Activated CD4-positive, alpha-beta T cell treated with anti-CD3 and anti-CD28 coated beads, Interleukin-2, Interleukin-6, amounts not matched to agents 100 ng/mL and 50 ng/mL, durations not matched to agents 16 hours and 8 hours (primary cell): Measurements from ENCODE around the gene AURKAIP1.
"Not testable (repeated sequence)": the region's sequence is repeated elsewhere in the genome, so short reads cannot be mapped to it uniquely, and the experiment has no call there.

Experiments used
- DNase-seq: peaks from one replicate; pipeline ENCODE4 v3.0.0-alpha.2; 2020

AURKAIP1 gene

DNA sequence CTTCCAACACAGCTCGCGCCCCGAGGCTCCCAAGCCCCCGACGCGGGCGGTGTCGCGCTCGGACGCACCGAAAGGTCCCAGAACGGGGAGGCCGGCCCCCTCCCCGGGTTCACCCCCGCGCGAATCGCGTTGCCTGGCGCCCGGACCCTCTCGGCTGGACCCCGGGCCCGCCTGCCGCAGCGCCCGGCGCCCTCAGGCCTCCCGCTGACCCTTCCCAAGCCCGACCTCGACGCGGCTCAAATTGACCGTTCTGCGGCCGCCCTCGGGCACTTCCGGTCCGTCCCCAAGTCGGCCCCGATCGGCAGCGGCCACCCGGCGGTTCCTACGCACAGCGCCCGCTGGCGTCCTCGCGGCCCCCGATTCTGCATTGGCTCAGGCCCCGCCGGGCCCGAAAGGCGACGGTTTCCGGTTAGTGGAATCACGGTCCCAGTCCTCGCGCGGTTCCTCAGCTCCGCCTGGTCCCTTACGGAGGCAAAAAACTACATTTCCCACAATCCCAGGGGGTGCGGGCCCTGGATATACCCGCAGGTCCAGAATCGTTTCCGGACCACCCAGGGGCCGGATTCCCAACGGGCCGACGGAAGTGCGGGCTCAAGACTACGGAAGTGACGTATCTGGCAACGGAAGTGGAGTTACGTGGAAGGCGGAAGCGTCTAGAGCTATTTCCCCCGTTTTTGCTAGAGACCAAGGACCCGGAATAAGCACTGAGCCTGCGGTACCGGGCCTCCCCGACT lies at the start of gene AURKAIP1:
TSS of gene AURKAIP1 (minus strand) at position 279 of the 734 bp plus-strand sequence. CDS start 451 bp downstream, outside the sequence.
- peak; percentile 99 for DNase-seq

DNA sequence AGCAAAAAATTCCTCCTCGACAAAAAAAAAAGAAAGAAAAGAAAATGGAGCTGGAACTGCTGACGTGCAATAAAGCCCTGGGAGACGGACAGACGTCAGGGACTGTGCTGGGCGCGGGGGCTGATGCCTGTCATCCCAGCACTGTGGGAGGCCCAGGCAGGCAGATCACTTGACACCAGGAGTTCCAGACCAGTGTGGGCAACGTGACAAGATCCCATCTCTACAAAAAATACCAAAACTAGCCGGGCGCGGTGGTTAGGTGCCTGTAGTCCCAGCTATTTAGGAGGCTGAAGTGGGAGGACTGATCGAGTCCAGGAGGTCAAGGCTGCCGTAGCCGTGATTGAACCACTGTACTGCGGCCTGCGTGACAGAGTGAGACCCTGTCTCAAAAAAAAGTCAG lies 49.7 kb upstream of the AURKAIP1 start:
- no peak for DNase-seq

DNA sequence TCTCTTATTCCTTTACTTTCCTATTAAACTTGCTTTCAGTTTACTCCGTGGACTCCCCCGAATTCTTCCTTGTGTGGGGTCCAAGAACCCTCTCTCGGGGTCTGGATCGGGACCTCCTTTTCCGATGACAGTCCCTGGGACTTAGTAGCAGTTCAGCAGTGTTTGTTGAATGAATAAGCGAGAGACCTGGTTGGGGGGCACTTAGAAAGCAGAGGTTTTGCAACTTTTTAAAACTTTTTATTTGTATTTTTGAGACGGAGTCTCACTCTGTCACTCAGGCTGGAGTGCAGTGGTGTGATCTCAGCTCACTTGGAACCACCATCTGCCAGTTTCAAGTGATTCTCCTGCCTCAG lies 48.2 kb upstream of the AURKAIP1 start:
- DNase-seq = no peak

- no peak for DNase-seq
Observed at GRCh38 chr1:1422465-1423244, 47.6 kb upstream of the AURKAIP1 start.

GRCh38 chr1:1421907-1422464 lies 47.0 kb upstream of the AURKAIP1 start:
- DNase-seq = no peak

DNA sequence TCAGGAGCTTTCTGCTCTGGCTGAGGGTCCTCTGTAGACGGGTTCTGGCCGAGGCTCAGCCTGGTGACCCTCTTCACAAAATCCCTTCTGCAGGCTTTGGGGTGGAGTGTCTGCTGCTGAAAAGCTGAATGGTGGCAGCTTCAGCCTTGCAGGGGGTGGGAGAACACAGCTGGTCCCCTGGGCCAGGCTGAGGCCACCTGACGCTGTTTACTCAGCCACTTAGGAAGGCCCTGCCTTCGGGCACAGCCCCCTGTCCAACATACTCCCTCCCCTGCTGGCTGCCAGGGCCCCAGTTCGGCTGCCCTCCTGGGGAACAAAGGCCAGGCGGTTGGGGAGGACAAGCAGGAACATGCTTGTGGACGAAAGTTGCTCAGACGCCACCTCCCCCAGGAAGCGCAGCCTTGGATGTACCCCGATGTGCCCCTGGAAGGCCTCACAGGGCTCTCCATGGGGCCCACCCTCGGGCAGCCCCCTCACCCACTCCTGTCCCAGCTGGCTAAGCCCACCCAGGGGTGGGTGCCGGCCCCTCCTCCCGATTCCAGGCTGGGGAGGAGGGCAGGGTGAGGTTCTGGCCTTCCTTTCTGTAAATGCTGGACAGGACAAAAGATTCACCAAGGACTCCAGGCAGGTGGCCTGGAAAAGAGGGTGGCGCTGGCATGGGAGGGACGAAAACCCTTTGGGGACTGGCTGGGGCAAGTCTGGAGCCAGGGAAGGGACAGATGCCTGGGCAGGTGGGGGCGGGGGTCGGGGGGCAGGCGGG lies 46.3 kb upstream of the AURKAIP1 start, which contains the start of gene ANKRD65:
TSS of gene ANKRD65 (minus strand) at position 130 of the 760 bp plus-strand sequence. CDS start 271 bp downstream, outside the sequence.
- DNase-seq = no peak

DNA sequence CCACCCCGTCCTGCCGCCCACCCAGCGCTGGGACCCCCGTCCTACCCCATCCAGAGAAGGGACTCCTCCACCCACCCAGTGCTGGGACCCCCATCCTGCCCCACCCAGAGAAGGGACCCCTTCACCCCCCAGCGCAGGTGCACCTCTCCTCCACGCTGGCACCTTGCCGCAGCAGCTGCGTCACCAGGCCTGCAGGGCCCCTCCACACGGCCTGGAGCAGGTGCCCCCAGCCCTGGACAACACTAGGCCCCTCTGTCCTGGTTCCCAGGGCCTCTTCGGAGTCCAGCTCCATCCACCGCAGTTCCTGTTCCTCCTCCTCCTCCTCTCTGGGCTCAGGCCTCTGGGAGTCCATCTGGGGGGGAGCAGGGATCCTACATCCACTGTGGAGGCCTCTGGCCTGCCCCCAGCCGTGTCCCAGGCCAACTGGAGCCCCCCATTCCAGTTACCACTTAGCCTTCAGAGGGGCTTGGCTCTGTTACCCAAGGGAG lies 45.7 kb upstream of the AURKAIP1 start:
- no peak for DNase-seq

DNA sequence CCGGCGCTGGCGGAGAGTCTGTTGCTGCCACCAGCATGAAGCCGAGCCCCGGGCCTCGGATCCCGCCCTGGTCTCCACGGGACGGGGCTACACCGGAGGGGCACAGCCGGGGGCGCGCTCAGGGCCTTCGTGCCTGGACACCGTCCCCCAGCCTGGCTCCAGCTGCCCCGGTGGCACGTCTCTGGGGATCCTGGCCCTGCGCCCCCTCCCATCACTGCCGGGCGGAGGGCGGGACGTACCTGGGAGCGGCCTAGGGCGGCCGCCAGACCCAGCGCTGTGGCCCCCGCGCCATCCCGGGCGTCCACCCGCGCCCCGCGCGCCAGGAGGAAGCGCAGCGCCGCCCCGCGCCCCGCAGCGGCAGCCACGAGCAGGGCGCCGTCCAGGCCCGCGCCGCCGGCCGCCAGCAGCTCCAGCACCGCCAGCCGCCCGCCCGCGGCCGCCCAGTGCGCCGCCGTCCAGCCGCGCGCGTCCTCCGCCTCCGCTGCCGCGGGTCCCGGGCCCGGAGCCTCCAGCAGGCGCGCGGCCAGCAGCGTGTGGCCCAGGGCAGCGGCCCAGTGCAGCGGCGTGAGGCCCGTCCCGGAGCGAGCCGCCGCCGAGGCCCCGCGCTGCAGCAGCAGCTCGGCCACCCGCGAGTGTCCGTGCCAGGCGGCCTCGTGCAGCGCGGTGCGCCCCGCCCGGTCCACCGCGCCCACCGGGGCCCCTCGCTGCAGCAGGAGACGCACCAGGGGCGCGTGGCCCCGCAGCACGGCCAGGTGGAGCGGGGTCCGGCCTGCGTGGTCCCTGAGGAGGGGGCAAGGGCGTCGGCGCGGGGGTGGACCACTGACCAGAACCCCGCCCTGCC lies 45.0 kb upstream of the AURKAIP1 start:
- DNase-seq = no peak

DNA sequence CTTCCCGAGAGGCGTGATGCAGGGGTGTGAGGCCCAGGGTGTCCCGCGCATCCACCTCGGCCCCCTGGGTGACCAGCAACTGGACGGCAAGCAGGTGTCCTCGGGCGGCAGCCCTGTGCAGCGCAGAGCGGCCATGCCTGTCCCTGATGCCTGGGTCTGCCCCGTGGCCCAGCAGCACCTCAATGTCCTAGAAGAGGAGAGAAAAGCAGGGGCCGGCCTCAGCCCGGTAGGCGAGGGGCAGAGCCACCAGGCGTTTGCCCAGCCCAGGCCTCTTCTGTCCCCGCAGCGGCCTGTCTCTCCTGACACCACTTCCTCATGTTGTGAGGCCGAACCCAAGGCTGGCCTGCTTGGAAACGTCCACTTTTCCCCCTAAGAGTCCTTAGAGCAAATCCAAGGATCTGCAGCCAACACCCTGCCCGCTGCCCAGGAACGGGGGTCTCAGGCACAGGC lies 44.4 kb upstream of the AURKAIP1 start:
- DNase-seq = no peak

GRCh38 chr1:1418464-1419362 lies 43.7 kb upstream of the AURKAIP1 start:
- DNase-seq = no peak

DNA sequence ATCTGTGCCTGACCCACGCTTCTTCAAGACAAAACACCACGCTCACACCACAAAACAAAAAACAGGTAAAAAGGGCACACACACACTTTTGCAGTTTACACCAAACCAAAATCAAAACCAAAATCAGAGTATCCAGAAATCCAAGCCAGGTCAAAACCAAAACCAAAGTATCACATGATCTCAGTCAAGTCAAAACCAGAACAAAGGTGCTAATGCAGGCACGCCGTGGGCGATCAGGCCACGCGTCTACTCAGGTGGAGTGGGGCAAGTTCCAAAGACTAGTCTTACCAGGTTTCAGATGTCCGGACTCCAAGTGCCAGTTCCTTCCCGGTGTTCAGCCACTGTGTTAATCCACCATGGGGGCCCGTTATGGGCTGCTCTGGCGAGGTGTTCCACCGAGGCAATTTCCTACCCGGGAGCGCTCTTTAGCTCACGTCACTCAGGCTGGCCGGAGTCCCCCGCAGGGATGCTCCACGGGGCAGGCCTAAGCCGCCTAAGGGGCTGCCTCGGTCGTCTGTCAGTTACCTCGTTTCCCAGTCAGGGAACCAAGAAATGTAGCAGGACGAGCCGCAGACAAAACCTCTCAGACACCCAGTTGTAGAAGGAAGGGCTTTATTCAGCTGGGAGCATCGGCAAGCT lies 42.9 kb upstream of the AURKAIP1 start:
- peak; percentile 60 for DNase-seq

- not testable (repeated sequence) for DNase-seq
Observed at GRCh38 chr1:1417396-1417795, 42.4 kb upstream of the AURKAIP1 start.

DNA sequence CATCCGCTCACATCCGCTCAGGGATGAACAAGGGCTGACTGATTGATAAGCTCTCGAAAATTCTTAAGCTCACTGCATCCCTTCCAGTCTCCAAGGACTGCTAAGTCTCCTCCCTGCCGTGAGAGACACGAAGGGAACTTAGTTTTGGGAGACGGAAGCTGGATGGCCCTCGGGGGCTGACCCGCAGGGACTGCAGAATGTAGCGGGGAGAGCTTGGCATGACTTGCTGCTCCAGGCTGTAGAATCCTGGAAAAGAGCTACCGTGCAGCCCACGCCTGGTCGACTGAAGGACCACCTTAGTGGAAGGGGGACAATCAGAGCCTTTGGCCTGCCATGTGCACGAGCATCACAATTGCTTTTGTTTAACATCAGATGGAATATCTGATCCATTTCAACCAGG lies 40.7 kb upstream of the AURKAIP1 start:
- no peak for DNase-seq

GRCh38 chr1:1412311-1412902 lies 37.4 kb upstream of the AURKAIP1 start:
- DNase-seq = not testable (repeated sequence)

DNA sequence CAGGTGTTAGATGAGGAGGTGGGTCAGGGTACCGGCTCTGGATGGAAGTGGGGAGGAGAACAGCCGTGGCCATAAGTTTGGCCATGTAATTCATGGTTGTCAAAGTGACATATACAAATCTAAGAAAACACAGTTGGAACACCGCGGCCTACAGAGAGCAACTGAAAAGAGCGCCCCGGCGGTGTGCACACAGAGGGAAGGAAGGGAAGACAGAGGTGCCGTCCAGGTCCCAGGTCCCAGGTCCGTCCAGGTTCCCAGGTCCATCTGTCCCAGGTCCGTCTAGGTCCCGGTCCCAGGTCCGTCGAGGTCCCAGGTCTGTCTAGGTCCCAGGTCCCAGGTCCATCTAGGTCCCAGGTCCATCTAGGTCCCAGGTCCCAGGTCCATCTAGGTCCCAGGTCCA lies 36.6 kb upstream of the AURKAIP1 start:
- DNase-seq = no peak

GRCh38 chr1:1410238-1410637 lies 35.2 kb upstream of the AURKAIP1 start:
- not testable (repeated sequence) for DNase-seq

DNA sequence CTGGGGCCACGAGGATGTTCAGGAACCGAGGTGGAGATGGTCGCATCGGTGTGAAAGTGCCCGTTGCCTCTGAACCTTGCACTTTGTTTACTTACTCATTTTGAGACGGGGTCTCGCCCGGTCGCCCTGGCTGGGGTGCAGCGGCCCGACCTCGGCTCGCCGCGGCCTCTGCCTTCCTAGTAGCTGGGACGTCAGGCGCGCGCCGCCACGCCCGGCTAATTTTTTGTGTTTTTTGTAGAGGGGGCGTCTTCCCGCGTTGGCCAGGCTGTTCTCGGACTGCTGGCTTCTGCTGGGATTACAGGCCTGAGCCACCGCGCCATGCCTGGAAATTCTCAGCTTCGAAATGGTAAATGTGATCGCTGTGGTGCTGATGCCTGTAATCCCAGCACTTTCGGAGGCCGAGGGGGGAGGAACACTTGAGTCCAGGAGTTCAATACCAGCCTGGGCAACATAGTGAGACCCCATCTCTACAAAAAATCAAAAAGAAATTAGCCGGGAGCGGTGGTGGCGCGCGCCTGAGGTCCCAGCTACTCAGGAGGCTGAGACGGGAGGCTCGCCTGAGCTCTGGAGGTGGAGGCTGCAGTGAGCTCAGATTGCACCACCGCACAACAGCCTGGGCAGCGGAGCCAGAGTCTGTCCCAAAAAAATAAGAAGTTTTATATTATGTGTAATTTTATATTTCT lies 32.8 kb upstream of the AURKAIP1 start:
- DNase-seq = no peak

- peak; percentile 97 for DNase-seq
Observed at GRCh38 chr1:1406821-1407635, 32.0 kb upstream of the AURKAIP1 start, which contains the start of gene MRPL20. MRPL20 (minus strand) TSS chr1:1407293; CDS start chr1:1407217, 76 bp downstream.
